Muscle of leg (tissue), 11 donors: ENCODE measurements around the gene B3GNT8. TPM values are rescaled to one million over a fixed set of nuclear protein-coding genes. Genes with fewer than 3 reads are reported as not detected.

Experiments
- DNase-seq: peaks from one replicate; pipeline ENCODE4 v3.0.0; 2013
- H3K27ac ChIP-seq: one replicate; pipeline ENCODE4 v1.5.1; 2013; ENCODE audit warnings: mild to moderate bottlenecking, low read length, control low read depth
- H3K27me3 ChIP-seq: one replicate; pipeline ENCODE4 v1.6.1; 2013; ENCODE audit warnings: low read length; ENCODE audit not compliant: control insufficient read depth, insufficient read depth
- H3K36me3 ChIP-seq: one replicate; pipeline ENCODE4 v1.6.1; 2013; ENCODE audit warnings: low read length; ENCODE audit not compliant: control insufficient read depth, insufficient read depth
- H3K4me1 ChIP-seq: one replicate; pipeline ENCODE4 v1.6.1; 2013; ENCODE audit warnings: low read length; ENCODE audit not compliant: control insufficient read depth, insufficient read depth
- H3K4me3 ChIP-seq: one replicate; pipeline ENCODE4 v1.5.1; 2013; ENCODE audit warnings: low read length, control low read depth
- H3K9me3 ChIP-seq: replicated peaks from 2 replicates; pipeline ENCODE4 v1.6.1; 2013; ENCODE audit warnings: low read depth, low read length; ENCODE audit not compliant: control insufficient read depth
- WGBS: methylation state at CpG from one replicate; pipeline ENCODE4 v1.1.5; 2013; ENCODE audit warnings: missing lambda C conversion rate; ENCODE audit not compliant: insufficient coverage; 5-methylcytosine and 5-hydroxymethylcytosine counted together
- polyA plus RNA-seq, 8 donors: library from polyadenylated mRNA; unstranded; fragments of 120-200 nt; gene quantifications; one replicate each; pipeline versions ENCODE4 v1.2.1 to v1.2.3, GENCODE V29; 2013; ENCODE audit warnings: inconsistent platforms in 1 of 8, low replicate concordance in 1 of 8; ENCODE audit not compliant: insufficient read length in 8 of 8, insufficient read depth in 1 of 8
- total RNA-seq: library from RNA; stranded (reverse); fragments of 120-200 nt; gene quantifications from one replicate; pipeline ENCODE4 v1.2.4, GENCODE V29; 2013

The B3GNT8 gene
- total and polyA plus RNA-seq, 9 donors, result 0.68 to 7.4 (median 1.6) TPM

- Histone ChIP-seq H3K36me3 (no peaks in the 10 kb centered on the region), H3K4me1 (peaks cover 3% of the 10 kb centered on the region), H3K4me3 (no peak overlapping the region), H3K9me3 (no peaks in the 10 kb centered on the region), H3K27ac (no peak overlapping the region), H3K27me3 (peaks cover 20% of the 10 kb centered on the region)
- DNase-seq, result peak; percentile 79
- 0% methylated on average over 10 of the region's 22 CpGs for WGBS
These were observed 22.1 kb upstream of the B3GNT8 start for GRCh38 chr19:41449079-41449864.

GRCh38 chr19:41447732-41448332 lies 20.7 kb upstream of the B3GNT8 start:
- Histone ChIP-seq H3K9me3 (no peaks in the 10 kb centered on the region), H3K4me1 (peaks cover 3% of the 10 kb centered on the region), H3K27me3 (peaks cover 20% of the 10 kb centered on the region), H3K36me3 (no peaks in the 10 kb centered on the region), H3K27ac (no peak overlapping the region), H3K4me3 (no peak overlapping the region)
- DNase-seq, result no peak
- WGBS, result 74% methylated on average over 6 of the region's 12 CpGs

- 60% methylated on average over 3 of the region's 5 CpGs for WGBS
- H3K27ac ChIP-seq, result no peak overlapping the region
- peaks cover 3% of the 10 kb centered on the region for H3K4me1 ChIP-seq
- H3K27me3 ChIP-seq, result peaks cover 20% of the 10 kb centered on the region
- no peak overlapping the region for H3K4me3 ChIP-seq
- no peaks in the 10 kb centered on the region for H3K9me3 ChIP-seq
- no peaks in the 10 kb centered on the region for H3K36me3 ChIP-seq
- DNase-seq, result no peak
These were observed 18.4 kb upstream of the B3GNT8 start for GRCh38 chr19:41445575-41445974.

- peaks cover 12% of the 10 kb centered on the region for H3K27me3 ChIP-seq
- no peaks in the 10 kb centered on the region for H3K36me3 ChIP-seq
- no peaks in the 10 kb centered on the region for H3K9me3 ChIP-seq
- no peak overlapping the region for H3K4me3 ChIP-seq
- H3K27ac ChIP-seq, result no peak overlapping the region
- DNase-seq, result no peak
- WGBS, result 52% methylated on average over 6 of the region's 6 CpGs
- H3K4me1 ChIP-seq, result peaks cover under 1% of the 10 kb centered on the region
These were observed 16.8 kb upstream of the B3GNT8 start for GRCh38 chr19:41443813-41444455.

- H3K4me1 ChIP-seq, result peaks cover 4% of the 10 kb centered on the region
- DNase-seq, result no peak
- H3K27me3 ChIP-seq, result peaks cover 5% of the 10 kb centered on the region
- no peak within 1 kb of the TSS for H3K27ac ChIP-seq
- no peaks in the 10 kb centered on the region for H3K9me3 ChIP-seq
- H3K4me3 ChIP-seq, result no peak within 1 kb of the TSS
- 62% methylated on average over 4 of the region's 7 CpGs for WGBS
- peaks cover 6% of the 10 kb centered on the region for H3K36me3 ChIP-seq
These were observed 15.5 kb upstream of the B3GNT8 start, which contains the start of gene ERICH4 for GRCh38 chr19:41442473-41443355. TSS of gene ERICH4 (plus strand) at chr19:41443156. CDS start at chr19:41443170, 14 bp downstream.

- DNase-seq, result no peak
- H3K4me1 ChIP-seq, result peaks cover 4% of the 10 kb centered on the region
- no peaks in the 10 kb centered on the region for H3K27me3 ChIP-seq
- no peak overlapping the region for H3K27ac ChIP-seq
- no peak overlapping the region for H3K4me3 ChIP-seq
- peaks cover 13% of the 10 kb centered on the region for H3K36me3 ChIP-seq
- WGBS, result 75% methylated on average over 11 of the region's 15 CpGs
- no peaks in the 10 kb centered on the region for H3K9me3 ChIP-seq
These were observed 14.3 kb upstream of the B3GNT8 start for GRCh38 chr19:41441321-41441945.

GRCh38 chr19:41439441-41440222 lies 12.5 kb upstream of the B3GNT8 start, which contains the start of gene DMAC2:
TSS of gene DMAC2 (minus strand) at chr19:41439912. CDS start at chr19:41439899, 13 bp downstream.
- peaks cover 16% of the 10 kb centered on the region for H3K36me3 ChIP-seq
- peak; percentile 99 for DNase-seq
- 0% methylated on average over 31 of the region's 40 CpGs for WGBS
- H3K27me3 ChIP-seq, result no peaks in the 10 kb centered on the region
- peaks cover 4% of the 10 kb centered on the region for H3K4me1 ChIP-seq
- no peaks in the 10 kb centered on the region for H3K9me3 ChIP-seq
- H3K27ac ChIP-seq, result peak within 1 kb of the TSS; percentile 98
- H3K4me3 ChIP-seq, result peak within 1 kb of the TSS; percentile 76

- Histone ChIP-seq H3K4me1 (peaks cover 4% of the 10 kb centered on the region), H3K36me3 (peaks cover 20% of the 10 kb centered on the region), H3K27ac (no peak overlapping the region), H3K4me3 (no peak overlapping the region), H3K27me3 (no peaks in the 10 kb centered on the region), H3K9me3 (no peaks in the 10 kb centered on the region)
- no CpG with 5 or more reads among the region's 7 CpGs for WGBS
- no peak for DNase-seq
These were observed 10.9 kb upstream of the B3GNT8 start for GRCh38 chr19:41437944-41438574.

GRCh38 chr19:41436674-41436951 lies 9.4 kb upstream of the B3GNT8 start:
- no peak overlapping the region for H3K27ac ChIP-seq
- H3K27me3 ChIP-seq, result no peaks in the 10 kb centered on the region
- H3K4me1 ChIP-seq, result peaks cover 4% of the 10 kb centered on the region
- peaks cover 35% of the 10 kb centered on the region for H3K36me3 ChIP-seq
- H3K4me3 ChIP-seq, result no peak overlapping the region
- no peaks in the 10 kb centered on the region for H3K9me3 ChIP-seq
- no peak for DNase-seq
